HG03432 (cell line): ENCODE results near the gene SERPINA10.
"Not testable (repeated sequence)": the region's sequence is repeated elsewhere in the genome, so short reads cannot be mapped to it uniquely, and the experiment has no call there.

Source experiments
- ATAC-seq: cut with Tn5 transposase; IDR thresholded peaks from one replicate; pipeline ENCODE4 v1.9.1; 2021; ENCODE audit warnings: mild to moderate bottlenecking, moderate library complexity; ENCODE audit not compliant: unreplicated experiment

Gene SERPINA10

DNA sequence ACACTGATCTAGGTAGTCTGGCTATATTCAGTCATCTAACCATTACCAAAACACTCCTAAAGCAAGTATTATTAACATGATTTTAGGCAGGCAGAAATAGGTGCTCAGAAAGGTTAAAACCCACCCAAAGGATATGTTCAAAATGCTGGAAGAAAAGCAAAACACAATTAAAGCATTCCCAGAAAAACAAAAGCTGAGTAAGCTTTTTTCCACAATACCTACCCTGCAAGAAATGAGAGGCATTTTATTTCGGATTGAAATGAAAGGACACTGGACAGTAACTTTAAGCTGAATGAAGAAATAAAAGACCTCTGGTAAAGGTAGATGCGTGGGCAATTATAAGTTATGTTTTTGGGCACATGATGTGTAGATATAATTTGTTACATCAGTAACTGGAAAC lies 21.8 kb upstream of the SERPINA10 start:
- ATAC-seq = no peak

DNA sequence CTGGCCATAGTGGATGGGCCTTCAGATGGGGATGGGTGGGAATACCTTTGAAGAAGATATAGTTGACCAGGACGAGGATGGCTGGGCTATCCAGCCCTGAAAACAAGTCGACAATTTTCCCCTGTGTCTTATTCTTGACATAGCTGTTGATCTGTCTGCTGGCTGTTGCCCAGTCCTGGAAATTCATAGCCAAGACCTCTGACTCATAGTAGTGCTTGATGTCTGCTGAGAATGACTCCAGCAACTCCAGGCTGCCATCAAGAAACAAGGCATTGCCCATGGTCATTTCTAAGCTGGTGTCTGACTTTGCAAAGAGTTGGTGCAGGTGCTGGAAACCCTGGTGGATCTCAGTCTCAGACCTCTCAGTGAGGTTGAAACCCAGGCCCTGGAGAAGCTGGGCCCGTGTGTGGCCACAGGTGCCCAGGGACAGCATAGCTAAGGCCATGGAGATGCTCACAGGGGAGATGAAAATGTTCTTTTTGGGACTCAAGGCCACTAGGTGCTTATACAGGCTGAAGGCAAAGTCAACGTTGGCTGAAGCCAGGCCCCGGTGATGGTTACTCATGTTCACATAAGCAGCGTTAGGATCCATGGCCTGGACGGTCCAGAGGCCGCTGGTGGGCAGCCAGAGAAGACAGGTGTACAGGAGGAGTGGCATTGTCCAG lies 21.1 kb upstream of the SERPINA10 start:
- no peak for ATAC-seq

DNA sequence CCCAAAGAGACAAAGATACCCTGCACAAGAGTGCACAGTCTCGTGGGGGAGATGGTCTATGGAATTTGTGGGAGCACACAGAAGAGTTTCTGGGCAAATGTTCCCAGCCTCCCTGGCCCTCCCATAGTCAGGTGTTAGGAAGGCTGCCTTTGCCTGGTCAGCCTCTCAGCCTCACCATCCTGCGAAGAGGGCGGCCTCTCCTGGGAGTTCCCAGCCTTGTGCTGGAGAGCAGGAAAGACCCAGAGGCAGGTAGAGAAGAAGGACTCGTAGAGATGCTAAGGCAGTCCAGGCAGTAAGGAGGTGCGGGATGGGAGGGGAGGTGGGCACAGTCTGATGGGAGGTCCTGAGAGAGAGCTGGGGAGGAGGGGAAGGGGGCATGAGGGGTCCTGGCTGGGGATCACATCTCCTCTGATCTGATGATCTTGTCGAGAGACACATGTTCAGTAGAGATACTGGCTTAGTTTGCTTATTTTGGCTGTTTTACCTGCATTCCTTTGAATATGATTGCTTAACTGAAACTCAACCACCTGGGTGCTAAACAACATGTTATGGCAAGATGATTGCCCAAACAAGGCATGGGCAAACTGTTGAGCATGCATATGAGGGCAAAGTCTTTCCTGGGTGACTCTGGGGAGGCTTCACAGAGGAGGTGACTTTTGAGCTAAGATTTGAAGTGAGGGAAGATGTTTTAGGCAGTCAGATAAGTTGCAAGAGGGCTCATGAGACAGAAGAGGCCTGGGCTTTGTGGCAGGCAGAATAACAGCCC lies 19.6 kb upstream of the SERPINA10 start:
- ATAC-seq = no peak

DNA sequence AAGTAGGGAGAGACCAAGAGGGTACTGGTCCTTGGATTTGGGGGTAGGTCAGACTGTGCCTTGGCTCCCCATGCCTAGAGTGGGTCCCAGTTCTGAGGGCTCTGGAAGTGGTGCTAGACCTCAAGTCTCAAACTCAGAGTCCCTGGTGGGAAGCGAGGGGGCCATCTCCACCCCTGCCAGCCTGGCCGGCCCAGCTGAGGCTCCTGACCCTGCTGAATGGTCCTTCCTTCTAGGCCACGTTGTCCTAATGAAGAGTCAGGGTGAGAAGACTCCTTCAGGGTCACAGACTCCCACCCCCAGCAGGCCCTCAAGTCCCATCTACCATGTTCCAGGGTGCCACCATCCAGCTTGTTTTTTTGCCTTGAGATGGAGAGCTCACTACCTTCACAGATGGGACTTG lies 17.2 kb upstream of the SERPINA10 start:
- ATAC-seq = no peak

DNA sequence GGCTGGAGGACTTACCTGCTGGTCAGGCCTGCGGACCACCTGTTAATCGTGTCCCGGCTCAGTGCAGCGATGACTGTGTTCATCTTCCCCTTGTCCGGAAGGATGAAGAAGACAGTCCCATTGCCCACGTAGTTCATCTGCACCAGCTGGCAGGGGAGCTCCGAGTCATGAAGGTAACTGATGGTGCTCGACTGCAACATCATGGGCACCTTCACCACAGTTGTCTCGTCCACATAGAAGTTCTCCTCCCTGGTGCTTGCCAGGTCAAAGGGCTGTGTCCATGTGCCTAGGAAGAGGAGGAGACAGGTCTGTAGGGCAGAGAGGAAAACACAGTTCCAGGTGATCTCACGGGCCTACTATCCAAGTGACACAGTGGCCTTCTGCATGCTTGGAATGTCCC lies 16.7 kb upstream of the SERPINA10 start:
- no peak for ATAC-seq

DNA sequence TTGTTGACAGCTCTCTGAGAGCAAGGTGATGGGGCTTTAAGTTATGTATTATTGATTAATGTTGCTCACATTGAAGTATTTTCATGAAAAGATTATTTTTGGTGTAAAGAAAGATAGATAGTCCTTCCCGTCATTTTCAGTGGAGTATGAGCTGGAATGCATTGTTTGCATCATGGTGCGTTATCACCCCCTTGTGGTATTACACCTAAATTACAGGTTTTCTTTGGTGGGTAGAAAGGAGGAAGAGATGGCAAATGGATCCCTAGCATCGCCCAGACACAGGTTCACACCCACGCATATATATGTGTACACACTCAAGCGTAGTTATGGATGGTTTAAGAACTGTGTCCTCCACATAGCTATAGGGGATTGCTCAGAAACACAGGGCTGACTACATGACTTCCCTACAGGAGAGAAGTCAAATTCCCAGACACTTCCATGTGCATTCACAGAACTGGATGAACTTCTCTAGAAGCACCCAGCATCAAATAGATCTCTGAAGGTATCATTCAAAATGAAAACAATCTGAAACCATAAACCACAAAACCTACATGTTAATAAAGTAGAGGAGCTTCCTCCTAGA lies 14.4 kb upstream of the SERPINA10 start:
- ATAC-seq = no peak

DNA sequence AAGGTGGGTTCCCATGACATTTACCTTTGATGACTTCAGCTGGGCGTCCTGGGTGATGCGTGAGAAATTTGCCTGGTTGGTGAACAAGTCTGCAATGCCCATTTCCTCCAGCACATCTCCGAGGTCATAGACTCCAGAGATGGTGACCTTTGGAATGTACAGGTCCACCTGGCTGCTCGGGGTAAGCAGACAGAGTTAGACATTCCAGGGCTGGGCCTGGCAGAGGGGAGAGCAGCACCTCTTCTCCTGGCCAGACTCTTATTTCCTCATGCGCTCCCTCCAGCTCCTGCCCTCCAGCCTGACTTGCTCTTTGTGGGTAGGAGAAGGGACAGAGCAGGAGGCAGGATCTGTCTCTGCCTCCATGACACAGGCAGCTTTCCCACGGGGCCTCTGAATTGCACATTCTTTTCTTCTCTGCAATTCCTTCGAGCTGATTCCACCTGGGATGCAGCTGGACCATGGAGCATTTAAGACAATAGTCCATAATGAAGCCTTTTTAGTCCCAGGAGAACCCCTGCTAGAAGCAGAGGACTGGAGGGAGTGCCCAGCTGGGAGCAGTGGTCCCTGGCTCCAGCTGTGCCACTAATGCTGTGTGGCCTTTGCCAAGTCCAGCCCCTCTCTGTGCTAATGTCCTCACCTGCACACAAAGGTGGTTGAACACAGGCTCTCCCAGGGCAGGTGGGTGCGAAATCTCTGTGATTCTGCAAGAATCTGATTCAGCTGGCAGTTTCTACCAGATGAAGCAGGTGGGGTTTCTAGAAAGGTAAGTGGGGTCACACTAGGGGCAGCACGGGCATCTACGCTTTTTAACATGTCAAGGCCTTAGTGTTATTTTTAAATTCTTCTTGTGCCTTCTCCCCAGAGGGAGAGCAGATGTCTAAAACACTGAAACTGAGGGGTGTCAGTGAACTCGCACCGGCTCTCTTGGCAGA lies 13.2 kb upstream of the SERPINA10 start:
- no peak for ATAC-seq

DNA sequence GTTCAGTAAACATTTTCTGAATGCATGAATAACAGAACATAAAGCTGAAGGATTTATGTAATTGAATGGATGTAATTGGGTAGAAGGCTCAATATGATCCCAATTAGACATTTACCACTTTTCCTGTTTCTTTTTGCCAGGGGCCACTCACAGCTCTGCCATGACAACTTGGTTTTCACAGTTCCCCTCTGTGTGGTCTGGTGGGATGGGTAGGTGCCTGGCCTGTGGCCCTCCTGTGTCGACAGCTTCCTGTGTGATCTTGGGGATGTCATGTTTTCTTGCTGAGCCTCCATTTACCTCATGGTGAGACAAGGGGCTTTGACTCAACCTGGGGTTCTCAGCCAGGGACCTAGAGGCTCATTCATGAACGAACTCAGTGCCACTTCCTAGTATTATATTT lies 12.6 kb upstream of the SERPINA10 start:
- ATAC-seq = no peak

DNA sequence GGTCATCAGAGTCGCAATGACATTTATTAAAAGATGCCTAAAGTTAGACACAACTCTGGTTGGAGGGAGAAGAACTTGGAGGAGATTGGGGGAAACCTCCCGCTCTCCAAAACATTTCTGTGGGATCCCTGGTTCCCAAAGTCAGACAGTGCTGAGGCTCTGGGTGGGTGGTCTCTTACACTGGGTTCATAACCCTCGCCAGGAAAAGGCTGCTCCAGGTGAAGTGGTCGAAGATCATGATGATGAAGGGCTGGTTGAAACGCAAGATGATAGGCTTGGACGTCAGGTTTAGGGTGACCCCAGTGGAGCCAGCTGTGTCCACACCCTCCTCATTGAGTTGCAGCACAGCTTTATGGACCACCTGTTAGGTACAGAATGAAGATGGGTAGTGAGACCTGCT lies 11.2 kb upstream of the SERPINA10 start:
- no peak for ATAC-seq

DNA sequence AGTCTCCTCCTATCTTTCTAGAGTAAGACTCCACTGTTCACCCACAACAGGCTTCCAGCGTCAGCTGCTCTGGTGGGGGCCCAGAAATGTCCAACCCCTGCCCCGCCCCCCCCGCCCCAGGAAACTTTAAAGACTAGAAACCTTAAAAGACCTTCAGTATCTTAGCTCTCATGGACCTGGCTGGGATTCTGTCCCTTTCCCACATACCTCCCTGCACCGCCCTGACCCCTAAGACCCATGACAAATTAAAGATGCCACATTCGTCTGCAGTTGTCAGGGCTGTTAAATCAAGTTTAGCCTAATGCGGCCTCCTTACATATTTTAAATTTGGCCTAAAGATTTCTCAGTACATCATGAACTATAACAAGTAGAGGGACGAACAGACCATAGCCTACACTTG lies 10.0 kb upstream of the SERPINA10 start:
- no peak for ATAC-seq

DNA sequence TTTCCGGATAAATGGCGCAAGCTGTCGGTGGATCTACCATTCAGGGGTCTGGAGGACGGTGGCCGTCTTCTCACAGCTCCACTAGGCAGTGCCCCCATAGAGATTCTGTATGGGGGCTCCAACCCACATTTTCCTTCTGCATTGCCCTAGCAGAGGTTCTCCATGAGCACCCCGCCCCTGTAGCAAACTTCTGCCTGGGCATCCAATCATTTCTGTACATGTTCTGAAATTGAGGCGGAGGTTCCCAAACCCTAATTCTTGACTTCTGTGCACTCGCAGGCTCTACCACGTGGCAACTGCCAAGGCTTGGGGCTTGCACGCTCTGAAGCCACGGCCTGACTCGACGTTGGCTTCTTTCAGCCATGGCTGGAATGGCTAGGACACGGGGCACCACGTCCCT lies 5.1 kb upstream of the SERPINA10 start:
- no peak for ATAC-seq

DNA sequence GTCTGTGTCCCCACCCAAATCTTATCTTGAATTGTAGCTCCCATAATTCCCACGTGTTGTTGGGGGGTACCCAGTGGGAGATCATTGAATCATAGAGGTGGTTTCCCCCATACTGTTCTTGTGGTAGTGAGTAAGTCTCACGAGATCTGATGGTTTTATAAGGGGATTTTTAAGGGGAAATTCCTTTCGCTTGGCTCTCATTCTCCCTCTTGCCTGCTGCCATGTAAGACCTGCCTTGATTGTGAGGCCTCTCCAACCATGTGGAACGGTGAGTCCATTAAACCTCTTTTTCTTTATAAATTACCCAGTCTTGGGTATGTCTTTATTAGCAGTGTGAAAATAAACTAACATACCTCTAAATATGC lies 3.1 kb upstream of the SERPINA10 start:
- not testable (repeated sequence) for ATAC-seq

DNA sequence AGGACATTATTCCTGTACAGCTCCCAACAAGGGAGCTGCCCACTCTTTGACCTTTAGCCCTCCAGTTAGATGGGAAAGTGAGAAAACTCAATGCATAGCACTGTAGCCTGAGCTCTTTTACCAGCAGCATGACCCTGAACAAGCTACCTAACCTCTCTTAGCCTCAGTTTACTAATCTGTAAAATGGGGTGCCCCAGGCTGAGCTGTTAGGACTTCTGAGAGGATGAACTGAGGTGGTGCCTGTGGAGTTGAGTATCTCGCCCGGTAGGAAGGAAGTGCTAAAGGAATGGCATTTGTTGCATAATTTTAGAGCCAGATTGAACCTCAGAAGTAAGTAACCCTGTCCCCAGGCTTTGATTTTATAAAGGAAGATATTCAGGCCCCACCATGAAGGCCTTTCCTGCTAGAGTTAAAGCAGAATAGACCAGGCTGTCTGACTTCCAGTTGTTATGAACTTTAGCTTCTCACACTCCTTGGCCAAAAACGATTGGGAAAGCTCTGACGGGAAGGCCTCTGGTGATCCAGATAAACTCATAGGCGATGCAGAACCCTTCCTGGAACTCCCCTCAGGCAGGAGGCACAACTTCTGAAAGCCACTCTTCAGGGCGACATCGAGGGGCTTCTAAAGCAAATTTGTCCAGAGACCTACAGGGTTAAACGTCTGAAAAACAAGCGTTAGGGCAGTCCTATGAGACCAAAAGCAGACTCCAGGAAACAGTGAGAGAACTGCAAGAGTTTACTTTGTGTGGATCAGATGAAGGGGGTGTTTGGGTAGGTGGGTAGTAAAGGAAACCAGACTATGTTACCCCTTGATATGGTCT lies 2.5 kb upstream of the SERPINA10 start:
- no peak for ATAC-seq

DNA sequence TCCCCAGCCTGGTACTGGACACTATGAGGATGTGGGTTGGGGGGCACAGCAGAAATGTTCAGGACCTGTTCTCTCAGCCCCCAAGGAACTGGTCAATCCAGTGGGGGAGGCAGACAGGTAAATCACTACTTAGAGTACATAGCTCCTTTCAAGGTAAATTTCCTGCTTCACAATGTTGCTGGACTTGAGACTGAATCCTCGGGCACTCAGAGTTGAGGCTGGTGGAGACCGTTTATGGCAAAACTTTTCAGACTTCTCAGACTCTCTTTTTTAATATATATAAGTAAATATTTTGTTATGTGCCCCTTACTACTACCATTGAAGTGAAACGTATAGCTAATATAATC lies 483 bp upstream of the SERPINA10 start:
- ATAC-seq = no peak

DNA sequence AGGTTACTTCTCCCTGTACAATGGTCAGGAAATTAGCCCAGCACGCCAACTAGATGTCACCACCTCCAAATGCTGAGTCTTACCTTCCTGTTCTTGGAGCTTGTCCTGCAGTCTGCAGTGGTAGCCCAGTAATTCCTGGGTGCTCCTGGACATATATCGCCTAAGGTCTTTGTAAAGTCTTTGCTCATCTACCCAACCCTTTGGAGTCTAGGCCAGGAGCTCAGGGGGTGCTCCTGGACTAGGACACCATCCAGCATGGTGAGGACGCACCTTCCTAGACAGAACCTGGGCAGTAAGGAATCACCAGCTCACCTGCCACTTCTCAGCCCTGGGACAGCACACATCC lies 569 bp downstream of the SERPINA10 start:
- no peak for ATAC-seq

DNA sequence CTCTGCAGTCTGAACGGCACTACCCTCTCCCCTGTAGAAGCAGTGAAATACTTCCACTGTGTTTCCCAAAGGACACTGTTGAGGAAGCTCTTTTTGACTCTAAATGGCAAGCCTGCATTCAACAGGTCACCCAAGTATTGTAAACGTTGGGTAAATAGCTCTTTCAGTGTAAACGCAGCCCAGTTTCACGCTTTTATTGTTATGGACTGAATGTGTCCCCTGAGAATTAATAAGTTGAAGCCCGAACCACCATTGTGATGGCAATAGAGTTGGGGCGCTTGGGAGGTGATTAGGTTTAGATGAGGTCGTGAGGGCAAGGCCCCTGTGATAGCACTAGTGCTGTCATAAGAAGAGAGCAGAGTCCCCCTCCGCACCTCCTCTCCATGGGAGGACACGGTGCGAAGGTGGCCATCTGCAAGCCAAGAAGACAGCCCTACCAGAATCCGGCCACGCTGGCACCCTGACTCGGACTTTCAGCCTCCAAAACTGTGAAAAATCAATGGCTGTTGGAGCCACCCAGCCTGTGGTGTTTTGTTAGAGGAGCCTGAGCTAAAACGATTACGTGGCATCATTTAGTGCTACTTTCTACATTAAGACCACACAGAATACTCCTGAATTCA lies 1.1 kb downstream of the SERPINA10 start:
- no peak for ATAC-seq

DNA sequence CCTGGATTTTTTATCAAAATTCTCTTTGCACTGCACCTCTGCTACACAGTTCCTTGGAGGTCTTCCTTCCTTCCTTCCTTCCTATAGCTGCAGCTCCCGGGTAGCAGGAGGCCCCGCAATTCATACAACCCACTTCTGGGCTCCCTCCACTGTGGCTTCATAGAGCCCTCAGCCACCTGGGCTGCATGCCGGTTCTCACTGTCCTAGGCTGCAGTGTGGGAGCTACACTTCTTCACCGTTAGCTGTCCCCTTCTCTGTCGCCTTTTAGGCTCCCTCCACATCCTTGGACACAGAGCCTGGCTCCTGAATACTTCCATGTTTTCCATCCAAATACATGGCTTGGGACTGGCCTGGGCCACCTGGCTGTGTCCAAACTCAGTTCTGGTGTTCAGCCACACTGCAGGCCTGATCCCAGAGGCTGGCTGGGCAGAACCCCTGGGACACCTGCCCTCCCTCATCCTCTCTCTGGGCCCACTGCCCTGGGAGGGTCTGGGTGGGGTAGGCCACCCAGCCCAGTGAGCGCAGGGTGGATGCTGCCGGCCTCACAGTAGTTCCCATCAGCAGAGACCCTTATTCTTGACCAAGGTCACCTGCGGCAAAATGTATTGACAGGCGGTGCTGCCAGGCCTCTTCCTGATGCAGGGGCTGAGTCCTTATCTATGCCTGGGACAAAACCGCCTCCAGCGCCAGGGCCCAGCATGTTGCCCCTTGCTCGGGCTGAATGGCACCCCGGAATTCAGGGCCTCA lies 1.7 kb downstream of the SERPINA10 start:
- ATAC-seq = no peak

DNA sequence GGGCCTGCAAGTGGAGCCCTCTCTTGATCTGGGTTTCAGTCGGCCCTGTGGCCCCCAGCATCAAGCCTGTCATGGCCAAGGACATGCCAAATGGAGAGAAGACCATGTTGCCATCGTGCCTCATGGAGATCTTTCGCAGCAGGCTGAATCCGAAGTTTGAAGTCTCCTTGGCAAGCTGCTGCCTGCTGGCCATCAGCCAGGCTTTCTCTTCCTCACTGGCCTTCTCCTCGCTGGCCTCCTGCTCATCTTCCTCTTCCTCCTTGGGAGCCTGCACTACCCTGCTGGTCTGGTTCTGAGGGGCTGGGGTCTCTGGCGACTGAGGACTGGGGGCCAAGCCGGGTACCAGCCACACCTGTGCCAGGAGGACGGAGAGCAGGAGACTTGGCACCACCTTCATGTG lies 2.9 kb downstream of the SERPINA10 start:
- ATAC-seq = no peak

DNA sequence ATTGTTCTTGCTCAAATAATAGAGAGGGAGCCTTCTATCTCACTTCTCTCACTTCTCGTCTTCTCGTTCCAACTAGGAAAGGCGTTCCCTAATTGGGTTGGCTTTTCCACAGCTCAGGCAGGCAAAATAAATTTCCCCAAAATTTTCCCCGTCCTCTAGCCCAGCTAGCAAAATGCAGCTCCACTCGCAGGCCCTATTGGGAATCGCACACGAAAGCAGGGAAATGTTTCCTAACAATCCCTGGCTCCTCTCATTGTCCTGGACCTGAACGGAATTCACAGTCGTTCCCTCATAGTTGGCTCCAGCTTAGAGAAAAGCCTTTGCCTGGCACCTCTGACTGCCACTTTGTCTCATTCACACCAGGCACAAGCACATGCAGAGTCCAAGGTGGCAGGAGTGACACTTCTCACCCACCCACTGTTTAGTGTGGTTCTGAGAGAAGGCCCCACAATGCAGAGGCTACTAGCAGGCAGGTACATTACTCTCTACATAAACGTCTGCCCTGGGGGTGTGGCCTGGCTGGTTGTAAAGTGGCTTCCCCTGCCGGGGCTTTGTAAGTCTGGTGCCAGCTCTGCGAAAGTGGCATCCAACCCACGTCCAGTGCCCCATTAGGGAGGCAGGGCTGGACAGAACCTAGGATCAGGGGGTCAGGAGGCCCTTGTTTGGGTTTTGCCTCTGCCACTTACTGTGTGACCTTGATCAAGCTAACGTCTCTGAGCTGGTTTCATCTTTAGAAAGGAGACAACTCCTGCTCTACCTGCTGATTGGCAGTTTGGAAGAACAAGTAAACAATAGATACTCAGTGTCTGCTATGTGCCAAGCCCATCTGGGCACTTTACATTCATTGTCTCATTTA lies 4.2 kb downstream of the SERPINA10 start:
- no peak for ATAC-seq
